Stomach smooth muscle (tissue), 2 donors: ENCODE results near the gene KRTAP19-8.

Source experiments
- H3K27ac ChIP-seq: one replicate; pipeline ENCODE4 v1.7.0; 2013; ENCODE audit warnings: mild to moderate bottlenecking, low read length, inconsistent platforms
- H3K27me3 ChIP-seq, 2 donors: one replicate each; pipeline ENCODE4 v1.7.0; 2013; ENCODE audit warnings: low read length in 2 of 2; ENCODE audit not compliant: insufficient read depth in 2 of 2, control insufficient read depth in 1 of 2
- H3K36me3 ChIP-seq, 2 donors: one replicate each; pipeline ENCODE4 v1.7.0; 2013; ENCODE audit warnings: low read length in 2 of 2; ENCODE audit not compliant: control insufficient read depth in 2 of 2, insufficient read depth in 2 of 2
- H3K4me1 ChIP-seq: one replicate; pipeline ENCODE4 v1.7.0; 2013; ENCODE audit warnings: low read length; ENCODE audit not compliant: control insufficient read depth, insufficient read depth
- H3K4me3 ChIP-seq, 2 donors: one replicate each; pipeline ENCODE4 v1.7.0; 2013; ENCODE audit warnings: low read length in 2 of 2
- H3K9ac ChIP-seq, 2 donors: one replicate each; pipeline ENCODE4 v1.7.0; 2013; ENCODE audit warnings: low read length in 2 of 2, mild to moderate bottlenecking in 1 of 2
- H3K9me3 ChIP-seq, 2 donors: one replicate each; pipeline ENCODE4 v1.7.0; 2013; ENCODE audit warnings: low read length in 2 of 2; ENCODE audit not compliant: control insufficient read depth in 2 of 2
- donor health status: healthy.
- donor health status: Pancreatic carcinoma.

The KRTAP19-8 gene

GRCh38 chr21:31045841-31046240 is 7.6 kb upstream of the KRTAP19-8 start:
- no peak overlapping the region for H3K4me3 ChIP-seq
- H3K27ac ChIP-seq, result no peak overlapping the region
- H3K27me3 ChIP-seq, result no peaks in the 10 kb centered on the region
- no peaks in the 10 kb centered on the region for H3K36me3 ChIP-seq
- no peaks in the 10 kb centered on the region for H3K4me1 ChIP-seq
- no peaks in the 10 kb centered on the region for H3K9me3 ChIP-seq
- no peak overlapping the region for H3K9ac ChIP-seq

DNA sequence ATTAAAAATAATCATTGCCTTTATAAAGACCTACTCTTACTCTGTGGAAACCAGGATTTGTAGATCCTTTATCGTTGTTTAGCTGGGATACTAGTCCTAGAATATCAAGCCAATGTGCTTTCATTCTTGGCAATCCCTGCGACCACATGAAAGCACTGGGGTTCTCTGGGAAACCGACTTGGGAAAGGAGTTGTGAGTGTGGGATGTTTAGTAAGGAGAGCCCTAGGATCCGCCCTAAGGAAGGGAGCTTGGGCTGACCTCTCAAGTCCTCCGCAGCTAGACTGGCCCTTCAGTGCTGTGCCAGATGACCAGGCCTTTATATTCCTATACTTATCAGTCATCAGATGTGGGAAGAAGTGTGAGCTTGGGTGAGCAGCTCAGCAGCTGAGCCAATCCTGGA is 5.2 kb upstream of the KRTAP19-8 start:
- Histone ChIP-seq H3K4me1 (no peaks in the 10 kb centered on the region), H3K4me3 (no peak overlapping the region), H3K36me3 (no peaks in the 10 kb centered on the region), H3K27ac (no peak overlapping the region), H3K9ac (no peak overlapping the region), H3K27me3 (no peaks in the 10 kb centered on the region), H3K9me3 (no peaks in the 10 kb centered on the region)

DNA sequence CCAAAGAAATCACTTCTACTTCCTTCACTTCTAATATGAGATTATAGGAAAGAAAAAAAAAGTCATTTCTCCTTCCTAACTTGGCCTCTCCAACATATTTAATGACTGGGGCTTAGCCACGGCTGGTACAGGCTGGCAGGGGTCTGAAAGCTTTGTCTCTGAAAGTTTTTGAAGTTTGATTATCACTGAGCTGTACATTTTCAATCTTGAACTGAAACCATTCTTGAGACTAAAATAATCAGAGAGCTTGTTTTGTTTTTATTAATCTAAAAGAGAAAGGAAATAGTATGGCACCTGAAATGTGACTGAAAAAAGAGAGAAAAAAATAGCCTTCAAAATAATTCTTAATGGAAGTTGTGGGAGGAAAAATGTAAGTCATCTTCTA is 3.8 kb upstream of the KRTAP19-8 start:
- Histone ChIP-seq H3K27ac (no peak overlapping the region), H3K9ac (no peak overlapping the region), H3K27me3 (no peaks in the 10 kb centered on the region), H3K36me3 (no peaks in the 10 kb centered on the region), H3K4me1 (no peaks in the 10 kb centered on the region), H3K9me3 (no peaks in the 10 kb centered on the region), H3K4me3 (no peak overlapping the region)

- Histone ChIP-seq H3K36me3 (no peaks in the 10 kb centered on the region), H3K9me3 (no peaks in the 10 kb centered on the region), H3K9ac (no peak overlapping the region), H3K27ac (no peak overlapping the region), H3K27me3 (no peaks in the 10 kb centered on the region), H3K4me3 (no peak overlapping the region), H3K4me1 (no peaks in the 10 kb centered on the region)
Measured at GRCh38 chr21:31041295-31042079, 3.2 kb upstream of the KRTAP19-8 start.

DNA sequence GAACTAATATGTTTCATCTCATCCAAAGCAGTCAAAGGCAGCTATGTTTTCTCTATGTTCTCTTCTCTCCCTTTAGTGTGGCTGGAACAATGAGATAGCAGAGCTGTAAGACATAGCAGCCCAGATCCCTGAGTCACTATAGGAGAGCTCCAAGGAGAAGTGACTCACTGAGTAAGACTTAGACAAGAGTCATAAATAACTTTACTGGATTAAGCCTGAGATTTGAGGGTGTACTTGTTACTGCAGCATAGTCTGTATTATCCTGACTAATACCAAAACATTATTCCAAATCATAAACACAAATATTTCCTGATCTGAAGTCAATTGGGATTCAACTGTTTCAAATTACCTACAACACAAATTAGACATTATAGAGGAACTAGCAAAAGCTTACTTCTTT is 3.9 kb downstream of the KRTAP19-8 start:
- Histone ChIP-seq H3K9me3 (peaks cover 2 to 7% of the 10 kb centered on the region in 2 donors), H3K9ac (no peak overlapping the region), H3K4me1 (no peaks in the 10 kb centered on the region), H3K4me3 (no peak overlapping the region), H3K36me3 (no peaks in the 10 kb centered on the region), H3K27me3 (no peaks in the 10 kb centered on the region), H3K27ac (no peak overlapping the region)

GRCh38 chr21:31030367-31031106 is 7.7 kb downstream of the KRTAP19-8 start:
- Histone ChIP-seq H3K27me3 (no peaks in the 10 kb centered on the region), H3K9ac (no peak overlapping the region), H3K4me1 (no peaks in the 10 kb centered on the region), H3K36me3 (no peaks in the 10 kb centered on the region), H3K4me3 (no peak overlapping the region), H3K27ac (no peak overlapping the region), H3K9me3 (peaks cover 2 to 7% of the 10 kb centered on the region in 2 donors)

DNA sequence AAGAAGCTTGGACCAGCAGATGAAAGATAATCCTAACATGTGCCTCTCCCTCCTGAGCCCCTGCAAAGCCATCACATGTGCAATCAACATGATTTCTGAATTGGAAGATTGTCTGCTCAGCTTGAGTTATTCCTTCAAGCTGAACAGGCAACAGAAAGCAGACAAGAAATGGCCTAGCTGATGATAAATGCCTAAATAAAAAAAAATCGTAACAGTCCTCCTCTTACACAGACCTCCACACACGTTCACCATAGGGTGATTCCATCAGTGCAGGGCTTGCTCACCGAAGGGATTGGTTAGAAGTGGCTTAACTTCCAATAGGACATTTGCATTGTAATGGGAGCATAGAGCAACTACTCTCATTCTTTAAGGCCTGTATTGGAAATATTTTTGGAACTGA is 14.6 kb downstream of the KRTAP19-8 start:
- Histone ChIP-seq H3K9ac (no peak overlapping the region), H3K4me3 (no peak overlapping the region), H3K4me1 (no peaks in the 10 kb centered on the region), H3K27ac (no peak overlapping the region), H3K27me3 (no peaks in the 10 kb centered on the region), H3K9me3 (no peaks in the 10 kb centered on the region), H3K36me3 (no peaks in the 10 kb centered on the region)

- Histone ChIP-seq H3K36me3 (no peaks in the 10 kb centered on the region), H3K9me3 (no peaks in the 10 kb centered on the region), H3K9ac (no peak overlapping the region), H3K4me1 (no peaks in the 10 kb centered on the region), H3K4me3 (no peak overlapping the region), H3K27ac (no peak overlapping the region), H3K27me3 (no peaks in the 10 kb centered on the region)
Measured at GRCh38 chr21:31022306-31022705, 16.0 kb downstream of the KRTAP19-8 start.

GRCh38 chr21:31018232-31018631 is 20.0 kb downstream of the KRTAP19-8 start:
- H3K4me3 ChIP-seq, result no peak overlapping the region
- no peaks in the 10 kb centered on the region for H3K4me1 ChIP-seq
- peaks cover 0 to 2% of the 10 kb centered on the region in 2 donors for H3K9me3 ChIP-seq
- H3K36me3 ChIP-seq, result no peaks in the 10 kb centered on the region
- no peak overlapping the region for H3K9ac ChIP-seq
- H3K27ac ChIP-seq, result no peak overlapping the region
- H3K27me3 ChIP-seq, result no peaks in the 10 kb centered on the region

- H3K9me3 ChIP-seq, result peaks cover 0 to 2% of the 10 kb centered on the region in 2 donors
- H3K36me3 ChIP-seq, result no peaks in the 10 kb centered on the region
- no peaks in the 10 kb centered on the region for H3K4me1 ChIP-seq
- no peaks in the 10 kb centered on the region for H3K27me3 ChIP-seq
- no peak overlapping the region for H3K9ac ChIP-seq
- no peak overlapping the region for H3K27ac ChIP-seq
- no peak overlapping the region for H3K4me3 ChIP-seq
Measured at GRCh38 chr21:31014891-31015290, 23.4 kb downstream of the KRTAP19-8 start.
